ENCODE results near the gene CUX1.
A peak's percentile ranks its signal among the peaks of the same experiment; 100 is the strongest.
"Not testable (repeated sequence)": the region's sequence is repeated elsewhere in the genome, so short reads cannot be mapped to it uniquely, and the experiment has no call there.

The CUX1 gene

DNA sequence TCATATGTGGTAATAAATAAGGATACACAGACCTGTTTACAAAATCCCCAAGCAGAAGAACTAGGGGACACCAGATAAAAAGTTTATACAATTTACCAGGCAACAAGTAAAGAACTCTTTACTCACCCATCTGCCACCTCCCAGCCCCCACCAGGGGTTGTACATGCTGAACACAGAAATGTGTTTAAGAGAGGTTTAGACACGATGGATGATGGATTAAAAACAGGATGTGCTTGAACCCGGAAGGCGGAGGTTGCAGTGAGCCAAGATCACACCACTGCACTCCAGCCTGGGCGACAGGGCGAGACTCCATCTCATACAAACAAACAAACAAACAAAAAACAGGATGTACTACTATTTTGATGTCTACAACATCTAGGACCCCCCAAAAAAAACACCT, 511.4 kb downstream of the CUX1 start:
- not testable (repeated sequence) for DNase-seq

DNA sequence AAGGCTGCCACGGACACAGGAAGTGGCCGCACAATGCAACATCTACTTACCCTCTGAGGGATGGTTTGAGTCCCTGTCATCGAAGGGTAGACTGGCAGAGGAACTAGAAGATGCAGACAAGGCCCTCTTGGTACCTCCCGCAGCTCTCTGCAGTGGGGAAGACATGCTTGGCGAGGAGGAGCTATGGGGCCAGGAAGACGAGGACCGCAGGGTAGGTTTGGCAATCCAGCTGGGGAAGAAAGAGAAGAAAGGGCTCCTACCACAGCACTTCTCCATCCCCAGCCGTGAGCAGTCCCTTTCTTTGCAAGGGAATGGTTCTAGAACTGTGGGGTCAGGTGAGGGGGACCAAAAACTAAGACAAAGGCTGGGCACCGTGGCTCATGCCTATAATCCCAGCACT, 511.9 kb downstream of the CUX1 start:
- peak; percentile 1 for DNase-seq

DNA sequence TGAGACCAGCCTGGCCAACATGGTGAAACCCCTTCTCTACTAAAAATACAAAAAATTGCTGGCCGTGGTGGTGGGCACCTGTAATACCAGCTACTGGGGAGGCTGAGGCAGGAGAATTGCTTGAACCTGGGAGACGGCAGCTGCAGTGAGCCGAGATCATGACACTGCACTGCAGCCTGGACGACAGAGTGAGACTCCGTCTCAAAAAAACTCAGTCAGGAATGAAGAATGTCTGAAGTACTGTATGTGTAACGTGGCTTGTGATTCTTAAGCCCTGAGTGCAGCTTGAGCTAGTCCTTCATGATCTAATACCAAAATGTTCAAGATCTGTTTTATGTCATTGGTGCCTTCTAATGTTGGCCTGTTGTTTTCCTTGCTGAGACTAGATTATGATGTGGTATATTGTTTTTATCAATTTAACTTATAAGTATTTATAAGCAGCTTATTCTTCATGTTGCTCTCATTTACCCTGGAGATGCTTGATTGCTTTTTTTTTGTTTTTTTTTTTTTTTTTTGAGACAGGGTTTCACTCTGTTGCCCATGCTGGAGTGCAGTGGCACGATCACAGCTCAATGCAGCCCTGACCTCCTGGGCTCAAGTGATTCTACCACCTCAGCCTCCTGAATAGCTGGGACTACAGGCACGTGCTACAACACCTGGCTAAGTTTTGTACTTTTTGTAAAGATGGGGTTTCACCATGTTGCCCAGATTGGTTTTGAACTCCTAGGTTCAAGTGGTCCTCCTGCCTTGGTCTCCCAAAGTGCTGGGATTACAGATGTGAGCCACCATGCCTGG, 513.4 kb downstream of the CUX1 start:
- peak; percentile 1 for DNase-seq

Measured in RPMI8226 (cell line).